ENCODE results near the gene POLR1B. TPM values are rescaled to one million over a fixed set of nuclear protein-coding genes. Genes with fewer than 3 reads are reported as not detected.
"Not testable (repeated sequence)": the region's sequence is repeated elsewhere in the genome, so short reads cannot be mapped to it uniquely, and the experiment has no call there.

The POLR1B gene, protein sequence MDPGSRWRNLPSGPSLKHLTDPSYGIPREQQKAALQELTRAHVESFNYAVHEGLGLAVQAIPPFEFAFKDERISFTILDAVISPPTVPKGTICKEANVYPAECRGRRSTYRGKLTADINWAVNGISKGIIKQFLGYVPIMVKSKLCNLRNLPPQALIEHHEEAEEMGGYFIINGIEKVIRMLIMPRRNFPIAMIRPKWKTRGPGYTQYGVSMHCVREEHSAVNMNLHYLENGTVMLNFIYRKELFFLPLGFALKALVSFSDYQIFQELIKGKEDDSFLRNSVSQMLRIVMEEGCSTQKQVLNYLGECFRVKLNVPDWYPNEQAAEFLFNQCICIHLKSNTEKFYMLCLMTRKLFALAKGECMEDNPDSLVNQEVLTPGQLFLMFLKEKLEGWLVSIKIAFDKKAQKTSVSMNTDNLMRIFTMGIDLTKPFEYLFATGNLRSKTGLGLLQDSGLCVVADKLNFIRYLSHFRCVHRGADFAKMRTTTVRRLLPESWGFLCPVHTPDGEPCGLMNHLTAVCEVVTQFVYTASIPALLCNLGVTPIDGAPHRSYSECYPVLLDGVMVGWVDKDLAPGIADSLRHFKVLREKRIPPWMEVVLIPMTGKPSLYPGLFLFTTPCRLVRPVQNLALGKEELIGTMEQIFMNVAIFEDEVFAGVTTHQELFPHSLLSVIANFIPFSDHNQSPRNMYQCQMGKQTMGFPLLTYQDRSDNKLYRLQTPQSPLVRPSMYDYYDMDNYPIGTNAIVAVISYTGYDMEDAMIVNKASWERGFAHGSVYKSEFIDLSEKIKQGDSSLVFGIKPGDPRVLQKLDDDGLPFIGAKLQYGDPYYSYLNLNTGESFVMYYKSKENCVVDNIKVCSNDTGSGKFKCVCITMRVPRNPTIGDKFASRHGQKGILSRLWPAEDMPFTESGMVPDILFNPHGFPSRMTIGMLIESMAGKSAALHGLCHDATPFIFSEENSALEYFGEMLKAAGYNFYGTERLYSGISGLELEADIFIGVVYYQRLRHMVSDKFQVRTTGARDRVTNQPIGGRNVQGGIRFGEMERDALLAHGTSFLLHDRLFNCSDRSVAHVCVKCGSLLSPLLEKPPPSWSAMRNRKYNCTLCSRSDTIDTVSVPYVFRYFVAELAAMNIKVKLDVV
- total RNA-seq (ENCODE audit: insufficient read depth, low replicate concordance): 13.0 TPM

DNA sequence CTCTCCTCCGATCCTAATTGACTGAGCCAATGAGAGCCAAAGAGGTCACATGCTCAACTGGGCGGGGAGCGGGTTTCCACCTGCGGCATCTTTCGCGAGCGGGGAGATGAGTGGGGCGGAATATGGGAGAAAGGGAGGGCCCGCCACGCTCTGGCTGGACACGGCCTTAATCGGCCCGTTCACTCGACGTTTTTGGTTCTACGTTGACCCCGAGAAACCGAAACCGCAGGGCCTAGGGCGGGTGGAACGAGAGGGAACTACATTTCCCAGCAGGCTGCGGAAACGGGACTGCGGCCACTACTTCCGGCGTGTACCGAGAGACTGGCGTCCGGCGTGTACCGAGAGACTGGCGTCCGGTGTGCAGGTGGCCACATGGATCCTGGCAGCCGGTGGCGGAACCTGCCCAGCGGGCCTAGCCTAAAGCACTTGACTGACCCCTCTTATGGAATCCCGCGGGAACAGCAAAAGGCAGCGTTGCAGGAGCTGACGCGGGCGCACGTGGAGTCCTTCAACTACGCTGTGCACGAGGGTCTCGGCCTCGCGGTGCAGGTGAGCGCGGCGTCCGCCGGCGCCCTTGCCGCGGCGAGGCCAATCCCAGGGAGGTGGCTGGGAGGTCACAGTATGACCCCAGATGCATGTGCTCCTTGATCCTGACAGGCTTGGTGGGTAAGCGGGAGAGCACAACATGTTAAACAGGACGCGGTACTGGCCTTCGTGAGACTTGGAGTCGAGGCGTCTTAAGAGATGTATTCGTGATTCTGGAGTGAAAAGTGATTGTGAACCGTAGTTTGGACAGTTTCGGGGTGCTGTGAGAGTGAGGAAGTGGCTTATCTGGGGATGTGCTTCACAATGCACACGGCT lies at the start of gene POLR1B:
POLR1B (plus strand) TSS at position 343 of the 861 bp plus-strand sequence; CDS start at position 373, 30 bp downstream.
- DNase-seq (ENCODE audit: low spot score): peak; percentile 91

DNA sequence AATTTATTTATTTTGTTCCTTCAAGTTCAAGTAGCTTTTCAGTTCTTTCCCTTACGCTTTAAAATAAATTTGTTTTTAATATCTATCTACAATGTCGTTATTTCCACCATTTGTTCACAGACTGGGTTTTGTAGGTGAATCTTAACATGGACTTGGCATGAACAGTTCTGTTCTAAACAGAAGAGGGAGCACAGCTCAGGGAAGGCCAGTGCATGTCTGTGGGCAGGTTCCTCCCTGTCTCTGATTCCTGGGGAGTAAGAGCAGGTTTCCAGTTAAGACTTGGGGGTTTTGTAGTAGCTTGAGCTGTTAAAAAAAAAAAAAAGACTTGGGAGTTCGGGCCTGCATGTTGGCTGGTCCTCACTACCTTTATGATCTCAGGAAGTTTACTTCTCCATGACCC lies 49.2 kb upstream of the POLR1B start:
- DNase-seq (ENCODE audit: low spot score): no peak

DNA sequence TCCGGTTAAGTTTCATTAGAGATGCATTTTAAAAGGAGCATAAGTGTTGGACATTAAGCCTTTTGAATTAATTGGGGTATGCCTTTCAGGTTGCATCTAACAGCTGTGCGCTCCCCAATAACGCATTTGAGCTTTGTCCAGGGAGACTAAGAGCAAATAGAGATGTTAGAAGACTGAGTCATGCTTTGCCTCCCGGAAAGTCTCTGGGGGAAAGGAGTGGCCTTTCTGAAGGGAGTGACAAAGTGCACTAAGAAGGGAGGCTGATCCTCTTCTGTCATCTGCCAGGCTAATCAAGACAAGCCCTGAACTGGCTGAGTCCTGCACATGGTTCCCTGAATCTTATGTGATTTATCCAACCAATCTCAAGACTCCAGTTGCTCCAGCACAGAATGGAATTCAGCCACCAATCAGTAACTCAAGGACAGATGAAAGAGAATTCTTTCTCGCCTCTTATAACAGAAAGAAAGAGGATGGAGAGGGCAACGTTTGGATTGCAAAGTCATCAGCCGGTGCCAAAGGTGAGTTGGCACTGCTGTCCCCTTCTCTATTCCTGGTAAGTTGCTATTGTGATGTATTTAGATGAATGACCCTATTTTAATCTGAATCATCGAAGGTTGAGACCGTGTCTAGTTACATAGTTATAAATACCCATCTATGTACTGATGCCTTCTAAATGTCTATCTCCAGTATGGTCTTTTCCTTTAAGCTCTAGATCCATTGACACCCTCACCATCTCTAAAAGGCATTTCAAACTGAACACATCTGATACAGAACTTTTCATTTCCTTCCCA lies 48.2 kb upstream of the POLR1B start:
- peak; percentile 32 for DNase-seq (ENCODE audit: low spot score)

DNA sequence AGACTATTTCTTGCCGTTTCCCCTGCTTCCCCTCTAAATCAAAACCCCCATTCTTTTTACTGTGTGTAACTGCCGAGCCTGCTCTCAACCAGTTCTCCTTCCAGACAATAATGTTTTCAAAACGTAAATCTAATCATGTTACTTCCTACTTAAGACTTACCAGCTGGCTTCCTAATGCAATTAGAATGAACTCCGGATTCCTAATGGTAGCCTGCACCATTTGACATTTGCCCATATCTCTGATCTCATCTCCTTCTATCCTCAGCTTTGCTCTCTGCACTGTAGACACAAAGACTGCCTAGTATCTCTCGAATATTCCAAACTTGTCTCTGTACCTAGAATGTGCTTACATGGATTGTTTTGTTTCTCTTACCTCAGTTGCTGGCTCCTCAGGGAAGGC lies 47.4 kb upstream of the POLR1B start:
- DNase-seq (ENCODE audit: low spot score): no peak

DNA sequence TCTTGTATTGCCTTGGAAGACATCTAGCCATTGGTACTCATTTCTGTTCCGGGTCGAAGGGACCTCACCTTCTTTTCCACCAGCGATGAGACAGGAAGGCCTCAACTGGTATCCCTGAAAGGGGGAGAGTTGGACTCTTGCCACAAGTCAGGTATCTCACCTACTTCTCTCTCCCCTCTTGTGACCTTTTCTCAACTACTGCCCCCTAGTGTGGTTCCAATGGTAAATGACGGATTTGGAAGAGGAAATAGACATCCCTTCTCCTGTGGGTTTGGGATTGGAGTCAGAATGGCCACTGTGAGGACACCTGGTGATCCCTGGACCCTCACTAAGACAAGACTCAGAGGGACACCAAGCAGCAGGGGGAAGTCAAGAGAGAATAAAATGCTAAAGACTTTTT lies 46.4 kb upstream of the POLR1B start:
- not testable (repeated sequence) for DNase-seq (ENCODE audit: low spot score)

DNA sequence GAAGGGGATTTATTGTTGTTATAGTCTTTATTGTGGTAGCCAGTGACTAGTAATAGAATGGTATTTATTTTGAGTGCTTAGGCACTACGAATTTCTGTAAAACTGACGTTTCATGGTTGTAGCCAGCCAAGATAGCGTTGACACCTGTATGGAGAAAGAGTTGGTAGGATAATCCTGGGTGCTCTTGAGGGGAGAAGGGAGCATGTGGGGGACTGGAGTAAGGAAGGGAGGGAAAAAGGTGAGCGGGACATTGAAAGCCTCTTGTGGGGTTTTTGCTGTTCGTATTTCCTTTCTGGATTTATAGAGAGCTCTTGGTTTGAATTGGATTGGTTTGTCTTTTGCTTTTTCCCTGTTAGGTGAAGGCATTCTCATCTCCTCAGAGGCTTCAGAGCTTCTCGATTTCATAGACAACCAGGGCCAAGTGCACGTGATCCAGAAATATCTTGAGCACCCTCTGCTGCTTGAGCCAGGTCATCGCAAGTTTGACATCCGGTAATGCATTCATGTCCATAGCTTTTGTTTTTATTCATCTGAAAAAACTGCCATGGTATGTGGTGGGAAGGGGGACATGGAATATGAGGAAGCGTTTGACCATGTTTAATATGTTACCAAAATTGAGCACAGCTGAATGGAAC lies 41.3 kb upstream of the POLR1B start:
- peak; percentile 16 for DNase-seq (ENCODE audit: low spot score)

DNA sequence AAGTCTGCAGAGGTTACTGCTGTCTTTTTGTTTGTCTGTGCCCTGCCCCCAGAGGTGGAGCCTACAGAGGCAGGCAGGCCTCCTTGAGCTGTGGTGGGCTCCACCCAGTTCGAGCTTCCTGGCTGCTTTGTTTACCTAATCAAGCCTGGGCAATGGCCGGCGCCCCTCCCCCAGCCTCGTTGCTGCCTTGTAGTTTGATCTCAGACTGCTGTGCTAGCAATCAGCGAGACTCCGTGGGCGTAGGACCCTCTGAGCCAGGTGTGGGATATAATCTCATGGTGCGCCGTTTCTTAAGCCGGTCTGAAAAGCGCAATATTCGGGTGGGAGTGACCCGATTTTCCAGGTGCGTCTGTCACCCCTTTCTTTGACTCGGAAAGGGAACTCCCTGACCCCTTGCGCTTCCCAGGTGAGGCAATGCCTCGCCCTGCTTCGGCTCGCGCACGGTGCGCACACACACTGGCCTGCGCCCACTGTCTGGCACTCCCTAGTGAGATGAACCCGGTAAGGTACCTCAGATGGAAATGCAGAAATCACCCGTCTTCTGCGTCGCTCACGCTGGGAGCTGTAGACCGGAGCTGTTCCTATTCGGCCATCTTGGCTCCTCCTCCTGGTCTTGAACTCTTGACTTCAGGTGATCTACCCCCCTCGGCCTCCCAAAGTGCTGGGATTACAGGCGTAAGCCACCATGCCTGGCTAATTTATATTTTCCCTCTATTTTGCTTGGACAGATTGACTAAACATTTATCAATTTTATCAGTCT lies 32.8 kb upstream of the POLR1B start:
- not testable (repeated sequence) for DNase-seq (ENCODE audit: low spot score)

DNA sequence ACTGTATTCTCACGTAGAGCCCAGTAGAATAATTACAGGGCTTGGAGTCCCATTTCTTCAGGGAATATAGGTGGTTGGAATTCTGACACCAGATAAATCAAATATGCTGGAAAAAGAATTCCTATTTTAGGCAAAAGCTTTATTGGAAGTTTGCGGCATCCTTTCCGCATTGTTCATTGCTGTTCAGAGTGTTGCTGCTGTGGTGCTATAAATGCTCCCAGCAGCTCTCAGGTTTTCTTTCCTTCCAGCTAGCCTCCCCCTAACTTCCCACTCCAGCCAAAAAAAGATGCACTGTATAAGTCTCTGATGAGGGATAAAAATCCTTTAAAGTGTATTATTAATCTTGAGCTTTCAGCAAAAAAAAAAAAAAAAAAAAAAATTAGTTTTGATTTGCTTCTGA lies 25.5 kb upstream of the POLR1B start:
- DNase-seq (ENCODE audit: low spot score): no peak

DNA sequence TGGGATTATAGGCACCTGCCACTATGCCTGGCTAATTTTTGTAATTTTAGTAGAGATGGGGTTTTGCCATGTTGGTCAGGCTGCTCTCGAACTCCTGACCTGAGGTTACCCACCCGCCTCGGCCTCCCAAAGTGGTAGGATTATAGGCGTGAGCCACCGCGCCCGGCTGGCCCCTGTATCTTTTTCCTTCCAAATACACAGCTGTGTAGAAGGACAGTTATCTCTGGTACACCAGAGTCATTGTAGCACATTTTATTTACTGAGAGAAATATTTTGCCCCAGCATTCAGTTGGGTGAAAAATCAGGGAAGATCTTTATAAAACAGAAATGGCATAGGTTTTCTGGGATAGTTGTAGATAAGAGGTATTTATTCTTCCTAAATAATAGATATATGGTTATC lies 23.5 kb upstream of the POLR1B start:
- no peak for DNase-seq (ENCODE audit: low spot score)

DNA sequence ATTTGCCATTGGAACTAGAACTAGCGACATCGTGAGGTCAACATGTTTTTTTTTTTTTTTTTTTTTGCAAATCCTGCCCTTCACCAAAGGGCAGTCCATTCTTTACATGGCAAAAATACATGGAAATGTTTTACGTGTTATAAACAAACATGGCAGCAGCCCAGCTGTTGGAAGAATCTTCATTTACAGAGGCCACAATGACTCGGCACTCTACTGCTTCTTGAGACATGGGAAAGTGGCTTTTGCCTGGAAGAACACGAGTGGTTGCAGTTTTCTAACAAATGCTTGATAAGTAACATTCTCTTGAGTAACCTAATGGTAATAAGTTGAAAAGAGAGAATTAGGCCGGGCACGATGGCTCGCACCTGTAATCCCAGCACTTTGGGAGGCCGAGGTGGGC lies 22.8 kb upstream of the POLR1B start:
- DNase-seq (ENCODE audit: low spot score): no peak

DNA sequence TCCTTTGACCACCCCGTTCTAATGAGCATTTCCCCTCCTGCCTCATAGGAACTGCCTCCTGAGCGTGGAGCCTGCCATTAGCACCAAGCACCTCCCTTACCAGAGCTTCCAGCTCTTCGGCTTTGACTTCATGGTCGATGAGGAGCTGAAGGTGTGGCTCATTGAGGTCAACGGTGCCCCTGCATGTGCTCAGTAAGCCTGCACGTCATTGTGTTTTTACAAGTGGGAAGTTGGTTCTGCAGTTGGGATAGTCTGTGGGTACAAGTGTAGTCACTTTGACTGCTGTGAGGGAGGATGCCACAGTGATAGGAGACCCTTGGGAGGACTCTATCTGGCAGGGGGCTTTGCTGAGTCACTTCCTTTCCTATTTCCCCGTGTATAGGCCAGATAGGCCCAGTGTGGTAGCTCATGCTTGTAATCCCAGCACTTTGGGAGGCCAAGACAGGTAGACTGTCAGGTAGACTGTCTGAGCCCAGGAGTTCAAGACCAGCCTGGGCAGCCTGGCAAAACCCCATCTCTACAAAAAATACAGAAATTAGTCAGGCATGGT lies 22.0 kb upstream of the POLR1B start:
- no peak for DNase-seq (ENCODE audit: low spot score)

DNA sequence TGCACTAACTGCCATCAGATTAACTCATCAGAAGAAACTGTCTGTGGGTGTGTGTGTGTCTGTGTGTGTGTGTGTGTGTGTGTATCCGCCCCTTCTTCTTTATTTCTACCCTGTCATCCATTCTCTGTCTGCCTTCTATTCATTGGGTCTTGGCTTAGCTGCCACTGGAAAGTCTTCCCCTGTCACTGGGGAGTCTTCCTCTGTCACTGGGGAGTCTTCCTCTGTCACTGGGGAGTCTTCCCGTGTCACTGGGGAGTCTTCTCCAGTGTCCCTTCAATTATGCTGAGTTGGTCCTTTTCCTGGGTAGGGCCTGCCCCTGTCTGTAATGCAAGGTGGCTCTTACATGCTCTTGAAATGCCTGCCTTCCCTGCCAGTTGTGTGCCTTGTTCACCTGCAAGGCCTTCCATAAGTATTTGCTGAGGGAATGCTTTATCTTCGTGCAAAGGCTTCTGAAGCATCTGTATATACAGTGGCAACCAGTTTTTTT lies 18.9 kb upstream of the POLR1B start:
- no peak for DNase-seq (ENCODE audit: low spot score)

DNA sequence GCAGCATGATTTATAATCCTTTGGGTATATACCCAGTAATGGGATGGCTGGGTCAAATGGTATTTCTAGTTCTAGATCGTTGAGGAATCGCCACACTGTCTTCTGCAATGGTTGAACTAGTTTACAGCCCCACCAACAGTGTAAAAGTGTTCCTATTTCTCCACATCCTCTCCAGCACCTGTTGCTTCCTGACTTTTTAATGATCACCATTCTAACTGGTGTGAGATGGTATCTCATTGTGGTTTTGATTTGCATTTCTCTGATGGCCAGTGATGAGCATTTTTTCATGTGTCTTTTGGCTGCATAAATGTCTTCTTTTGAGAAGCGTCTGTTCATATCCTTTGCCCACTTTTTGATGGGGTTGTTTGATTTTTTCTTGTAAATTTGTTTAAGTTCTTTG lies 18.0 kb upstream of the POLR1B start:
- not testable (repeated sequence) for DNase-seq (ENCODE audit: low spot score)

DNA sequence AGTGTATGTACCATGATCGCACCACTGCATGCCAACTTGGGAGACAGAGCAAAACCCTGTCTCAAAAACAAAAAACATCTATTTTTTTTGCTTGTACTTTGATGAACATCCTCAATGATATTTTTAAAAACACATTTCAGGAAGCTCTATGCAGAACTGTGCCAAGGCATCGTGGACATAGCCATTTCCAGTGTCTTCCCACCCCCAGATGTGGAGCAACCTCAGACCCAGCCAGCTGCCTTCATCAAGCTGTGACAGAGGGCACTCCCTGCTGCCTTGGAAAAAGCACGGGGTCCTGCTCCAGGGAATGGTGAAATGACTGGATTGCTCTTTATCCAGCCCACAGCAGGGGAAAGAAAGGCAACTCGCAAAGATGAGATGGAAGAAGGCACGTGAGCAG lies 13.7 kb upstream of the POLR1B start:
- no peak for DNase-seq (ENCODE audit: low spot score)

DNA sequence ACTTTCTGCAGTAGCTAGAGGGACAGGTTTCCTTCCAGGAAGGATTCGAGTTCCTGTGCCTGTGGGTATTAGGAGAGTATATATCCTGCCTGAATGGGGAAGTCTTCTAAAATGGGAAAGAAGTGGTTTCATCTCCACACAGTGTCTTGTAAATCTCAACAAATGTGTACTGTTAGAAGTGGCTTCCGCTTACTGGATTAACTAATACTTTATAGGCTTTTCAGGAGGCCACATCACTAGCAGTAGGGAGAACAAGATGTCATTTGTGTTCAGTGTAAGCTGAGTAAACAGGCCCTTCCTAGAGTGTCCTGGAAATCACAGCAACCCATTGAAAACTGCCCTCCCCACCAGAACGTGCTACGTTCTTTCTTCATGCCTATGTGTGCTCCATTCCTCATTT lies 12.5 kb upstream of the POLR1B start:
- DNase-seq (ENCODE audit: low spot score): no peak

DNA sequence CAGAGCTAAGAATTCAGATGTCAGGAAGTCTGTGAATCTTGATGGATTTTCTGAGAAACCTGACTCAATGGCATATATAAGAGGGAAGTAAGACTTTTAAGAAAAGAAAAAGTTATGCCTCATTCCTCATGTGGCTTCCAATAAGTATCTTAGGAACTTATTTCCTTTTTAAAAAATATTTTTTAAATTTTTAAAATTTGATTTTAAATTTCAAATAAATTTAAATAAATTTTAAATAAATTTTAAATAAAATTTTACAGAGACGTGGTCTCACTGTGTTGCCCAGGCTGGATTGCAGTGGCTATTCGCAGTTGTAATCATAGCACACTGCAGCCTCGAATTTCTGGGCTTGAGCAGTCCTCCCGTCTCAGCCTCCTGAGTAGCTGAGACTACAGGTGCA lies 11.5 kb upstream of the POLR1B start:
- no peak for DNase-seq (ENCODE audit: low spot score)

DNA sequence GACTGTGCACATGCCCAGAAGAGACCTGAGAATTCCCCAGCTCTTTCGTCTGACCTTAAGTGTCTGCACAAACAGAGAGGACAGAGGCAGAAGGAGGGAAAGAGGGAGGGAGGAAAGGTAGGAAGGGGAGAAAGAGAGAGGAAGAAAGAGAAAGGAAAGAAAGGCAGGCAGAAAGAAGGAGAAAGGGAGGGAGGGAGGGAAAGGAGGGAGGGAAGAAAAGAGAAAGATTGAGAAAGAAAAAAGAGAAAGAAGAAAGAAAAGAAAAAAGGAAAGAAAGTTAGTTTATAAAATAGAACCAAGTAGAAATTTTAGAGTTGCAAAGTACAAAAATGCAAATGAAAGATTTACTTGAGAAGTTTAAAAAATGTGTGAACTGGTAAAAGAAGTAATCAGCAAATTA lies 7.4 kb upstream of the POLR1B start:
- DNase-seq (ENCODE audit: low spot score): no peak

DNA sequence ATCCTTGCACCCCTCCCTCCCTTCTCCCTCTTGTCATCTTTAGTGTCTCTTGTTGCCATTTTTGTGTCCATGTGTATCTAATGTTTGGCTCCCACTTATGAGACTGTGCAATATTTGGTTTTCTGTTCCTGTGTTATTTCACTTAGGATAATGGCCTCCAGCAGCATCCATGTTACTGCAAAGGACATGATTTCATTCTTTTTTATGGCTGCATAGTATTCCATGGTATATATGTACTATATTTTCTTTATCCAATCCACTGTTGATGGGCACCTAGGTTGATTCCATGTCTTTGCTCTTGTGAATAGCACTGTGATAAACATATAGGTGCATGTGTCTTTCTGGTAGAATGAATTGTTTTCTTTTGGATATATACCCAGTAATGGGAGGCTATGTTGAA lies 5.6 kb upstream of the POLR1B start:
- DNase-seq (ENCODE audit: low spot score): not testable (repeated sequence)

DNA sequence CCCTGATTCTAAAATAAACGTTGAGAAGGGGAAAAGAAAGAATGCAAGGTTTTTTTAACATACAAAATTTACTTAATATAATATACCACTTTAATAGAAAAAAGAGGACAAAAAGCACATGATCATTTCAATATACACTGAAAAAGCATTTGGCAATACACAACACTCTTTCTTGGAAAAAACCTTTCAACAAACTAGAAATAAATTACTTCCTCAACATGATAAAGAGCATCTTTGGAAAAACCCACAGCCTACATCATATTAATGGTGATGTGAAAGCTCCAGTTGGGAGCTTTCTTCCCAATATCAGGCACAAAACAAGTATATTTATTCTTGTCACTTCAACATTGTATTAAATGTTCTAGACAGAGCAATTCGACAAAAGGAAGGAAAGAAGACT lies 3.0 kb upstream of the POLR1B start:
- no peak for DNase-seq (ENCODE audit: low spot score)

Measured in umbilical cord (tissue), 2 donors.